Endothelial cell of umbilical vein (primary cell): Measurements from ENCODE around the gene CFAP57. TPM values are rescaled to one million over a fixed set of nuclear protein-coding genes. Genes with fewer than 3 reads are reported as not detected.
A peak's percentile ranks its signal among the peaks of the same experiment; 100 is the strongest.

Source experiments
- Bru-seq: library from RNA; stranded (reverse); fragments of 400-500 nt; gene quantifications from one replicate; lab custom pipeline; 2021; lab: Mats Ljungman, UMichigan
- BruChase-seq, 2 experiments: library from RNA; stranded (reverse); fragments of 400-500 nt; gene quantifications; one replicate each; lab custom pipeline; 2021; lab: Mats Ljungman, UMichigan
- BruUV-seq: library from RNA; stranded (reverse); fragments of 400-500 nt; replicated peaks from 2 replicates; lab custom pipeline; 2021; lab: Mats Ljungman, UMichigan
- CTCF ChIA-PET: fragments of 300-600, 350-600 bp; sonication (Branson Sonifier 250); formaldehyde crosslinking; loops from one replicate; lab custom pipeline; 2021; ENCODE audit warnings: antibody characterized with exemption, inconsistent platforms; lab: Charles Lee
- POLR2A ChIA-PET: fragments of 300-600, 350-600 bp; sonication (Branson Sonifier 250); formaldehyde crosslinking; loops from one replicate; lab custom pipeline; 2021; ENCODE audit warnings: antibody characterized with exemption, inconsistent platforms; lab: Charles Lee
- DNase-seq: peaks from one replicate; pipeline ENCODE4 v3.0.0-alpha.2; 2011; ENCODE audit warnings: low read depth, low spot score
- FAIRE-seq: peaks from 2 replicates; lab custom pipeline; 2011; peaks lifted over from hg19 to GRCh38; lab: Jason Lieb, UNC
- H2AFZ ChIP-seq: 2 replicates; pipeline ENCODE4 v1.6.0; 2012; ENCODE audit warnings: low read depth, low read length, control low read depth, inconsistent platforms
- H3K27ac ChIP-seq: 2 replicates; pipeline ENCODE4 v1.5.1; 2011; ENCODE audit warnings: low read depth, mild to moderate bottlenecking, control low read depth, low read length, moderate library complexity; ENCODE audit not compliant: insufficient read depth
- H3K27me3 ChIP-seq, 2 experiments: 2 replicates each; pipeline versions ENCODE4 v1.6.0 to v1.6.1; 2011; ENCODE audit warnings: low read length in 2 of 2, mixed read lengths in 1 of 2; ENCODE audit not compliant: control insufficient read depth in 2 of 2, insufficient read depth in 2 of 2
- H3K36me3 ChIP-seq, 2 experiments: 2 replicates in 1 of 2; 3 replicates in 1 of 2; pipeline ENCODE4 v1.5.1; 2011; ENCODE audit warnings: low read length in 2 of 2, mild to moderate bottlenecking in 1 of 2, moderate library complexity in 1 of 2; ENCODE audit not compliant: control insufficient read depth in 2 of 2, insufficient read depth in 2 of 2; ENCODE audit errors: extremely low read depth in 1 of 2
- H3K4me1 ChIP-seq: 3 replicates; pipeline ENCODE4 v1.5.1; 2011; ENCODE audit warnings: mild to moderate bottlenecking, low read length; ENCODE audit not compliant: control insufficient read depth, insufficient read depth; ENCODE audit errors: extremely low read depth
- H3K4me2 ChIP-seq: 2 replicates; pipeline ENCODE4 v1.6.1; 2011; ENCODE audit warnings: low read length, control low read depth, mixed read lengths; ENCODE audit not compliant: insufficient read depth
- H3K4me3 ChIP-seq, 3 experiments: fragments of 200-600 bp in 1 of 3; sonication (generic), shearing (Covaris generic) in 1 of 3; replicated peaks in 1 of 3; 2 replicates each; pipeline ENCODE4 v1.5.1; 2011 to 2016; ENCODE audit warnings: control low read depth in 3 of 3, low read length in 3 of 3, mild to moderate bottlenecking in 2 of 3, inconsistent platforms in 1 of 3, low read depth in 1 of 3, moderate library complexity in 1 of 3; ENCODE audit not compliant: insufficient read depth in 1 of 3
- H3K79me2 ChIP-seq: 2 replicates; pipeline ENCODE4 v1.6.0; 2012; ENCODE audit warnings: low read length, inconsistent platforms; ENCODE audit not compliant: control insufficient read depth, insufficient read depth
- H3K9ac ChIP-seq: replicated peaks from 2 replicates; pipeline ENCODE3; 2011; ENCODE audit warnings: low read length, control low read depth; ENCODE audit not compliant: insufficient read depth; ENCODE audit errors: extremely low read depth
- H3K9me1 ChIP-seq: replicated peaks from 3 replicates; pipeline ENCODE4 v1.6.0; 2011; ENCODE audit warnings: mild to moderate bottlenecking, low read length; ENCODE audit not compliant: control insufficient read depth, insufficient read depth; ENCODE audit errors: extremely low read depth
- H3K9me3 ChIP-seq: replicated peaks from 2 replicates; pipeline ENCODE4 v1.5.1; 2012; ENCODE audit warnings: low read length, inconsistent platforms; ENCODE audit not compliant: control insufficient read depth, insufficient read depth
- H4K20me1 ChIP-seq: replicated peaks from 2 replicates; pipeline ENCODE3; 2011; ENCODE audit warnings: mild to moderate bottlenecking, low read length; ENCODE audit not compliant: control insufficient read depth, insufficient read depth; ENCODE audit errors: extremely low read depth
- FOS ChIP-seq: IDR thresholded peaks from 2 replicates; pipeline ENCODE4 v1.6.1; 2011; ENCODE audit warnings: mild to moderate bottlenecking, low read length, moderate library complexity, borderline replicate concordance; ENCODE audit not compliant: insufficient read depth
- JUN ChIP-seq: IDR thresholded peaks from 2 replicates; pipeline ENCODE4 v1.6.1; 2011; ENCODE audit warnings: borderline replicate concordance, low read depth; ENCODE audit not compliant: insufficient read length, insufficient read depth
- MYC ChIP-seq: IDR thresholded peaks from one replicate; pipeline ENCODE4 v1.6.1; 2011; ENCODE audit warnings: mild to moderate bottlenecking, low read depth, low read length
- POLR2A ChIP-seq: IDR thresholded peaks from 2 replicates; pipeline ENCODE4 v1.6.1; 2012; ENCODE audit warnings: low read depth, mild to moderate bottlenecking, control low read depth, low read length
- POLR2AphosphoS5 ChIP-seq: IDR thresholded peaks from 2 replicates; pipeline ENCODE4 v1.6.1; 2012; ENCODE audit warnings: low read depth, mild to moderate bottlenecking, control low read depth, low read length, moderate library complexity; ENCODE audit not compliant: insufficient read depth
- dilution Hi-C: fragments of 300-500 bp; cut with MboI; formaldehyde crosslinking; loops from one replicate; pipeline ENCODE4 v1.15.0; 2019; ENCODE audit warnings: low sequenced_read_pairs; ENCODE audit not compliant: extremely low pct_ligation_motif_present
- intact Hi-C: fragments of 100-400 bp; cut with micrococcal nuclease; formaldehyde crosslinking; loops from one replicate; pipeline ENCODE4 v1.10.0; 2022
- long read RNA-seq: library from polyadenylated mRNA; stranded (forward); transcript quantifications from one replicate; pipeline ENCODE4 v2.0.0, GENCODE V29; 2021
- polyA minus RNA-seq, 3 experiments: library from RNA; depleted of rRNA, polyadenylated mRNA; stranded (reverse); fragments of >200 nt; gene quantifications; 1 replicate in 1 of 3; 2 replicates in 2 of 3; pipeline ENCODE4 v1.2.3, GENCODE V29; 2011
- polyA plus RNA-seq, 4 experiments: library from polyadenylated mRNA; depleted of rRNA in 3 of 4; stranded (reverse) in 3 of 4; unstranded in 1 of 4; fragments of >200 nt; gene quantifications; 2 replicates each; pipeline versions ENCODE4 v1.2.1 to v1.2.3, GENCODE V29; 2011 to 2012; ENCODE audit warnings: missing spikeins in 1 of 4
- total RNA-seq: library from RNA; stranded (reverse); gene quantifications from 2 replicates; pipeline ENCODE4 v1.2.3, GENCODE V29; 2021
- TF ChIP-seq, protein P1 (sequence below): IDR thresholded peaks from 2 replicates; pipeline ENCODE4 v1.6.1; 2011; ENCODE audit not compliant: insufficient read depth, insufficient read length

The CFAP57 gene
- total RNA-seq (0.28 and 0.88 TPM in 2 replicates), polyA plus RNA-seq (0.83 and 0.91 TPM in 2 replicates), polyA minus RNA-seq (0.62 and 0.68 TPM in 2 replicates), Bru-seq, nascent RNA (percentile 33 among the genes with signal in this experiment), BruChase-seq, experiment 1, labeled RNA remaining after a 6-hour chase (percentile 15 among the genes with signal in this experiment), BruChase-seq, experiment 2, labeled RNA remaining after a 2-hour chase (percentile 17 among the genes with signal in this experiment)
- polyA plus RNA-seq (2011; cell fraction: cytosol; rRNA removed): 0.62 and 1.0 TPM in 2 replicates
- 5.5 and 6.1 TPM in 2 replicates for polyA plus RNA-seq (2011; cell fraction: nucleus; rRNA removed)
- polyA plus RNA-seq (2012): 0.54 and 0.68 TPM in 2 replicates
- 0.41 TPM for polyA minus RNA-seq (2011; cell fraction: cytosol; rRNA and poly(A)+ RNA removed)
- polyA minus RNA-seq (2011; cell fraction: nucleus; rRNA and poly(A)+ RNA removed): 0.72 and 0.87 TPM in 2 replicates
- long read RNA-seq, partial matches to known transcripts: 4 of 4 reads
- long read RNA-seq, other reads (novel, unspliced or antisense): 0 of 4 reads

DNA sequence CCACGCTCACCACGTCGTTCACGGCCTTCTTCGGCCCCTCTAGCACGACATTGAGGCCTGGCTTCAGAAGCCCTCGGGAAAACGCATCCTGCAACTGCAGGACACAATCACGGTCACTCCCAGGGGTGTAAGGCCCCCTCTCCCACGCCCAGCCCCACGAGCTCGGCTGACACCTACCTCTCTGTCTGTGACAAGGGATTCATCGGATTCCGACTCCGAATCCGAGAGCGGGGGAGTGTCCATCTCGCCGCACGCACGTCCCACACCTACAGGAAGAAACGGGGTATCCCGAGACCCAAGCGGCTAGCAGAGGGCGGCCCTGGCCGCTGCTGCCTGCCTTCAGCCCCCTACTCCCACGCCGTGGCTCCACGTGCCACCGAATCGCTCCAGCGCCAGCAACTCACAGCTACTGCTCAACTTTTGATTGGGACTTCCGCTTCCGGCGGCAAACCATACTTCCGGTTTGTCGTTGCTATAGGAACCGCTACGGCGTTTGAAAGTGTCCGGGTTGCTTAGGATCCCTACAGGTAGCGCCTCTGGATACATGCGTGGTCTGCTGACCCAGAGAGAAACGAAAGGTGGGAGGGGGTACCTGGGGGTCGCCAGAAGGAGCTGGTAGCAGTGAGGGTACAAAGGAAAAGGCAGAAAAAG lies at the start of gene CFAP57, which contains the start of gene EBNA1BP2:
Gene CFAP57 (plus strand): TSS at position 455 of the 651 bp plus-strand sequence. CDS start 424 bp downstream, outside the sequence.
Gene EBNA1BP2 (minus strand): TSS at position 415 of the 651 bp plus-strand sequence. CDS start 172 bp downstream, at position 243.
- H3K27me3 ChIP-seq: peaks cover 0 to 2% of the 10 kb centered on the region in 2 experiments
- H4K20me1 ChIP-seq: no peaks in the 10 kb centered on the region
- dilution Hi-C loops (no loop called here), intact Hi-C loops (loop anchor here (1.0 kb wide), 2 partner anchors 35 to 129 kb away; no protein-coding TSS in a partner anchor)
- peak within 1 kb of the TSS; percentile 94 for H3K4me2 ChIP-seq
- no peaks in the 10 kb centered on the region for H3K9me3 ChIP-seq
- TF ChIP-seq POLR2A (peak; percentile 81), MYC (peak; percentile 81), FOS (no peak), JUN (no peak), POLR2AphosphoS5 (peak; percentile 77)
- TF ChIP-seq, protein P1, sequence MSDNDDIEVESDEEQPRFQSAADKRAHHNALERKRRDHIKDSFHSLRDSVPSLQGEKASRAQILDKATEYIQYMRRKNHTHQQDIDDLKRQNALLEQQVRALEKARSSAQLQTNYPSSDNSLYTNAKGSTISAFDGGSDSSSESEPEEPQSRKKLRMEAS: peak; percentile 85
- H3K4me1 ChIP-seq: peaks cover 12% of the 10 kb centered on the region
- ChIA-PET CTCF (interaction anchor here (1.2 to 2.3 kb wide), 8 partner anchors 32 to 259 kb away, joined by 3 to 14 read pairs (median 7); no protein-coding TSS in a partner anchor), POLR2A (interaction anchor here (3.5 kb wide), 1 partner anchor 35 kb away, joined by 23 read pairs; no protein-coding TSS in a partner anchor)
- FAIRE-seq (peak; percentile 90), DNase-seq (peak; percentile 94)
- H3K79me2 ChIP-seq: peaks cover 30% of the 10 kb centered on the region
- H3K36me3 ChIP-seq: peaks cover 8 to 9% of the 10 kb centered on the region in 2 experiments
- peak within 1 kb of the TSS; percentile 6 to 81 (median 51) for H3K4me3 ChIP-seq
- peak within 1 kb of the TSS; percentile 77 for H2AFZ ChIP-seq
- peak within 1 kb of the TSS; percentile 30 for H3K27ac ChIP-seq
- BruUV-seq: TSS peak; percentile 43
- H3K9ac ChIP-seq: peak within 1 kb of the TSS; percentile 43
- H3K9me1 ChIP-seq: no peaks in the 10 kb centered on the region
